Ascending aorta (tissue), 2 donors: ENCODE results near the gene ICAM5. TPM values are rescaled to one million over a fixed set of nuclear protein-coding genes. Genes with fewer than 3 reads are reported as not detected.

Source experiments
- DNase-seq, 2 donors: peaks; one replicate each; pipeline ENCODE4 v3.0.0-alpha.2; 2019; ENCODE audit warnings: low spot score in 2 of 2
- H3K27ac ChIP-seq, 2 donors: fragments of 200-600 bp; sonication (generic); one replicate each; pipeline ENCODE4 v1.5.1; 2016 to 2017; ENCODE audit warnings: mild to moderate bottlenecking in 1 of 2
- H3K27me3 ChIP-seq: fragments of 200-600 bp; sonication (generic); one replicate; pipeline ENCODE4 v1.5.1; 2017
- H3K36me3 ChIP-seq, 2 donors: fragments of 200-600 bp; sonication (generic); one replicate each; pipeline ENCODE4 v1.5.1; 2016
- H3K4me1 ChIP-seq, 2 donors: fragments of 200-600 bp; sonication (generic); one replicate each; pipeline ENCODE4 v1.5.1; 2016 to 2017; ENCODE audit warnings: mild to moderate bottlenecking in 1 of 2
- H3K4me3 ChIP-seq, 2 donors: fragments of 200-600 bp; sonication (generic); one replicate each; pipeline ENCODE4 v1.5.1; 2016 to 2017; ENCODE audit warnings: mild to moderate bottlenecking in 1 of 2
- H3K9me3 ChIP-seq, 2 donors: fragments of 200-600 bp; sonication (generic); one replicate each; pipeline ENCODE4 v1.5.1; 2016
- intact Hi-C: fragments of 100-400 bp; cut with DNase I; formaldehyde crosslinking; loops from one replicate; pipeline ENCODE4 v1.15.1; 2023
- total RNA-seq: library from RNA; depleted of rRNA; stranded (reverse); fragments of >200 nt; gene quantifications from one replicate; pipeline ENCODE4 v1.1.0, GENCODE V29; 2016
- TF ChIP-seq, protein P1 (sequence below), 3 experiments: fragments of 200-600 bp in 2 of 3; fragments of 450-650 bp in 1 of 3; sonication (generic) in 2 of 3; IDR thresholded peaks; one replicate each; pipeline ENCODE4 v1.5.1; 2016 to 2019; ENCODE audit warnings: antibody characterized with exemption in 3 of 3, mild to moderate bottlenecking in 1 of 3, moderate library complexity in 1 of 3

The ICAM5 gene
- total RNA-seq, 1 donor from 2014 or later = 2.2 TPM

DNA sequence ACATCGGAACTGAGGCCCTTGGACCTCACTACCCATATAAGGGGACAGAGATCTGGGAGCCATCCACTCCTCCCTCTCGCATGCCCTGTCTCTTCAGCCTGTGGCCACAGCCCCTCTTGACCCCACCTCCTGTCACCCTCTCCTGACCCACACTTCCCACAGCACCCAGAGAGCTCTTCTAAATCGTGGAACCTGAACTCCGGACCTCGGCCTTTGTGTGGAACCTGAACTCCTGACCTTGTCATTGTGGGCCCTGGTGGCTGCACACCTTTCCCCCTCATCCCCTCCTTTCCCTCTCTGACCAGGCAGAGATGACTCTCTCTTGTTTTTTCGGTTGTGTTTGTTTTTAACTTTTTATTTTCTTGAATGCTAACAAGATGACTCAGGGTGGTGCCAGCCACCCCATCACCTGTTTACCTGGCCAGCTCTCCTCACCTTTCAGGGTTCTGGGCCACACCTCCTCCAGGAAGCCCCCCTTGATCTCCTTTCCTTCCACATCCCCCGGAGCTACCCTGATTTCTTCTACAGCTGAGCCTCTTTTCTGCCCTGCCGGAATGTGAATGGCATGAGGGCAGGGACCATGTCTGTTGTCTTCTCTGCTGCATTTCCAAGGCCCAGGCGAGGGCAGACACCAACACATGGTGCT is 32.7 kb upstream of the ICAM5 start:
- Histone ChIP-seq H3K27me3 (no peaks in the 10 kb centered on the region), H3K4me1 (peaks cover 6 to 7% of the 10 kb centered on the region in 2 donors), H3K27ac (no peak overlapping the region), H3K36me3 (peaks cover 31 to 50% of the 10 kb centered on the region in 2 donors), H3K9me3 (no peaks in the 10 kb centered on the region), H3K4me3 (no peak overlapping the region)
- TF ChIP-seq, protein P1, sequence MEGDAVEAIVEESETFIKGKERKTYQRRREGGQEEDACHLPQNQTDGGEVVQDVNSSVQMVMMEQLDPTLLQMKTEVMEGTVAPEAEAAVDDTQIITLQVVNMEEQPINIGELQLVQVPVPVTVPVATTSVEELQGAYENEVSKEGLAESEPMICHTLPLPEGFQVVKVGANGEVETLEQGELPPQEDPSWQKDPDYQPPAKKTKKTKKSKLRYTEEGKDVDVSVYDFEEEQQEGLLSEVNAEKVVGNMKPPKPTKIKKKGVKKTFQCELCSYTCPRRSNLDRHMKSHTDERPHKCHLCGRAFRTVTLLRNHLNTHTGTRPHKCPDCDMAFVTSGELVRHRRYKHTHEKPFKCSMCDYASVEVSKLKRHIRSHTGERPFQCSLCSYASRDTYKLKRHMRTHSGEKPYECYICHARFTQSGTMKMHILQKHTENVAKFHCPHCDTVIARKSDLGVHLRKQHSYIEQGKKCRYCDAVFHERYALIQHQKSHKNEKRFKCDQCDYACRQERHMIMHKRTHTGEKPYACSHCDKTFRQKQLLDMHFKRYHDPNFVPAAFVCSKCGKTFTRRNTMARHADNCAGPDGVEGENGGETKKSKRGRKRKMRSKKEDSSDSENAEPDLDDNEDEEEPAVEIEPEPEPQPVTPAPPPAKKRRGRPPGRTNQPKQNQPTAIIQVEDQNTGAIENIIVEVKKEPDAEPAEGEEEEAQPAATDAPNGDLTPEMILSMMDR (IDR thresholded peaks at IDR 0.05) = no peak
- no peak for DNase-seq
- intact Hi-C loops = no loop called here

DNA sequence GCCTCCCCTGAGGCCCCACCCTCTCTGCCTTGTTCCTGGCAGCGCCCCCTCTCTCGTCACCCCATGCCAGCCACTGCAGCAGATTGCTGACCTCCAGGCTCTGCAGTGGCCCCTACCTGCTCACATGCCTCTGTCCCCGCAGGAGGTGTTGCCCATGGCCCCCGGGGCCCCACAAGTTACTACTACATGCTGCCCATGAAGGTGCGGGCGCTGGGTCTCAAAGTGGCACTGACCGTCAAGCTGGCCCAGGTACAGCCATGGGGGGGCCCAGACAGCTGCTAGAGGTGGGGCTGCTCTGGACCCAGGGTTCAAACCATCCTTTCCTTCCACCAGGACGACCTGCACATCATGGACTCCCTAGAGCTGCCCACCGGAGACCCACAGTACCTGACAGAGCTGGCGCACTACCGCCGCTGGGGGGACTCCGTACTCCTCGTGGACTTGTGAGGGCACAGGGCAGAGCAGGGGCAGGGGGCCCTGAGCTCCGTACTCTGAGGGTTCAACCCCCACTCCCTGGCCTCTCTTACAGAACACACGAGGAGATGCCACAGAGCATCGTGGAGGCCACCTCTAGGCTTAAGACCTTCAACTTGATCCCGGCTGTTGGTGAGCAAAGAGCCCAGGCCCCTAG is 31.6 kb upstream of the ICAM5 start:
- Histone ChIP-seq H3K27ac (no peak overlapping the region), H3K27me3 (no peaks in the 10 kb centered on the region), H3K36me3 (peaks cover 31 to 50% of the 10 kb centered on the region in 2 donors), H3K9me3 (no peaks in the 10 kb centered on the region), H3K4me1 (no peaks in the 10 kb centered on the region), H3K4me3 (no peak overlapping the region)
- TF ChIP-seq, protein P1 (IDR thresholded peaks at IDR 0.05) = no peak
- intact Hi-C loops = no loop called here
- no peak for DNase-seq

DNA sequence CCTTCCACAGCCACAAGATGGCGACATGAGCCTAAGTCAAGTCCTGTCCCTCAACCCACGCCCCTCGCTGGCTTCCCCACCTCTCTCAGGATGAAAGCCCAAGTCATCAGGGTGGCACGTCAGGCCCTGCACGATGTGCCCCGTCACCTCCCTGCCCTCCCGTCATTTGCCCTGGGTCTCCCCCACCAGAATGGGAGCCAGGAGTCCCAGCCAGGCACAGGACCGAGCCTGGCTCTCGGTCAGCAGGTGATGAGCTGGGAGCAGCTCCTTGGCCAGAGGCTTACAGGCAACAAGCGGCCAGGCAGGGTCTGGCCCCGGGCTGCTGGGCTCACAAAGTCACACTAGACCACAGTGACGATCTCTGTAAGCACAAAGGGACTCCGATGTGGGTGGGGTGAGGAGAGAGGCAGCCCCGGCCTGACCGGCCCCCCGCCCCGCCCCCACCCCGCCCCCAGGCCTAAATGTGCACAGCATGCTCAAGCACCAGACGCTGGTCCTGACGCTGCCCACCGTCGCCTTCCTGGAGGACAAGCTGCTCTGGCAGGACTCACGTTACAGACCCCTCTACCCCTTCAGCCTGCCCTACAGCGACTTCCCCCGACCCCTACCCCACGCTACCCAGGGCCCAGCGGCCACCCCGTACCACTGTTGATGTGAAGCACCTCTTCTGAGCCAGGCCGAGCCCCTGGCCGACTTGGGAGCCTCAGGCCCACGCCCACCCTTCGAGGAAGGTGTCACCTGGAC is 30.4 kb upstream of the ICAM5 start:
- no peaks in the 10 kb centered on the region for H3K9me3 ChIP-seq
- intact Hi-C loops = no loop called here
- H3K27me3 ChIP-seq = no peaks in the 10 kb centered on the region
- H3K4me3 ChIP-seq = no peak overlapping the region
- TF ChIP-seq, protein P1 (IDR thresholded peaks at IDR 0.05) = peak in 2 of 3 experiments; percentile 55 to 61
- DNase-seq = peak; percentile 46 to 91
- peaks cover 31 to 41% of the 10 kb centered on the region in 2 donors for H3K36me3 ChIP-seq
- H3K27ac ChIP-seq = no peak overlapping the region
- H3K4me1 ChIP-seq = no peaks in the 10 kb centered on the region

DNA sequence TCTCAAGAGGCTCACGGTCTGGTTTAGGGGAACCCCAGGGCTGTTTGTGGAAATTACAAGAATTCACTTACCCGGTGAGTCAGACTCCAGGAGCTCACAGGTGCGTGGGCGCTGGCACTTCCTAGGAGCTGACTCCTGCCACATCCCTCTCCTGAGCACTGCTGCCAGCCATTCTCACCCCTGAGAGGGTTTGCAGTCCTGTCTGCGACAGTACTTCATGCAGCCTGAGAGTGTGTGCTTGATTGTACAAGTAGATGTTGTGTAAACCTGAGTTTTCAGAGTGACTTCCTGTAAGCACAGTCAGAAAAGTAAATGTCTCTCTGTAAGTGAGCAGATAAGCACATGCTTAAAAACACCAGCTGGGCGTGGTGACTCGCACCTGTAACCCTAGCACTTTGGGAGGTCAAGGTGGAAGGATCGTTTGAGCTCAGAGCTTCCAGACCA is 29.6 kb upstream of the ICAM5 start:
- no peak overlapping the region for H3K4me3 ChIP-seq
- intact Hi-C loops = no loop called here
- no peak for DNase-seq

DNA sequence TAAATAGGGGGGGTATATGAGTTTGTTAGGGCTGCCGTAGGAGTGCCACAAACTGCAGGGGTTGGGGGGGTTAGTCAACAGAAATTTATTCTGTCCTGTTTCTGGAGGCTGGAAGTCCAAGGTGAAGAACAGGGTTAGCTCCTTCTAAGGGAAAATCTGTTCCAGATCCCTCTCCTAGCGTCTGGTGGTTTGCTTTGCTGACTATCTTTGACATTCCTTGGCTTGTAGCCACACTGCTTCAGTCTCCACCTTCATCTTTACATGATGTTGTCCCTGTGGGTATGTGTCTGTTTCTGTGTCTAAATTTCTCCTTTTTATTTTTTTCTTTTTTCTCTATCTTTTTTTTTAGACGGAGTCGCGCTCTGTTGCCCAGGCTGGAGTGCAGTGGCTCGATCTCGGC is 27.0 kb upstream of the ICAM5 start:
- Histone ChIP-seq H3K36me3 (peaks cover 8 to 9% of the 10 kb centered on the region in 2 donors), H3K27ac (no peak overlapping the region), H3K9me3 (no peaks in the 10 kb centered on the region), H3K4me3 (no peak overlapping the region), H3K27me3 (no peaks in the 10 kb centered on the region), H3K4me1 (no peaks in the 10 kb centered on the region)
- intact Hi-C loops = no loop called here
- no peak for DNase-seq
- TF ChIP-seq, protein P1 (IDR thresholded peaks at IDR 0.05) = no peak

More for the DNA sequence above, 29.6 kb upstream of the ICAM5 start:
- H3K9me3 ChIP-seq = no peaks in the 10 kb centered on the region
- H3K27me3 ChIP-seq = no peaks in the 10 kb centered on the region
- peaks cover 23 to 34% of the 10 kb centered on the region in 2 donors for H3K36me3 ChIP-seq
- TF ChIP-seq, protein P1 (IDR thresholded peaks at IDR 0.05) = no peak
- H3K27ac ChIP-seq = no peak overlapping the region
- no peaks in the 10 kb centered on the region for H3K4me1 ChIP-seq
